ENCODE measurements around the gene FSTL4.

Gene FSTL4

DNA sequence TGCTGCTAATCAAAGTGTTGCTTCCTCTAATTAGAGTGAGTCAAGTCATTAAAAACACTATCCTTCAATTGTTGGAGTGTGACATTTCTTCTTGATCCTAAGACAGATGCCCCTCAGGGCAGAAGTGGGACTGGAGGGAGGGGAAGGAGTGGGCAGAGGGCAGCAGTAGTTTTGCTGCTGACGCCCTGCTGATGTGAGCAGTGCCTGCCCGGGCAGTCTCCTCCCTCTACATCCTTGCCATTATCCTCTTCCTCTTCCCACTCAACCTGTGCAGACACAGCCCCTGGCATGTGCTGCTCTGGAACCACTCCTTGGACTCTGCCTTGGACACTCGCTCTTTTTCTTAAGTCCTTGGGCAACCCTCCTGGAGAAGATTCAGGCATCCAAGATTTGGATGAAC is 328.0 kb downstream of the FSTL4 start:
- ATAC-seq (ENCODE audit: low read depth) (no peak), DNase-seq (ENCODE audit: low spot score) (no peak)

DNA sequence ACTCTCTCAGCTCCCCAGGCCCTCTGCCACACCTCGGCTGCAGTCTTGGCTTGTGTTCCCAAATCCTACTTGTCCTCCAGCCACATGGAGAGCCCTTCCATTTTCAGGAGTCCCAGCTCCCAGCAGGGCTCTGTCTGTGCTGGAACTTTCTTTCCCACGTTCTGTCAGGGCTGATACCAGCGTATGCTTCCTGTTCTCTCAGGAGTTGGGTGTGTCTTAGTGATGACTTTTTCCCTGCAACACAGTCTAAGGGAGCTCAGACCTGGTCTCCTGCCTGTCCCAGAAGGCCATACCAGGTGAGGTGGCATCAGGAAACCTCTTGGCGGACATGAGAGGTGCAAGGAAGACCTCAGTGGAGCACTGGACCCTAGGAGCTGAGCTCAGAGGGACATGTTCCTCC is 334.0 kb downstream of the FSTL4 start:
- H3K9me3 ChIP-seq (ENCODE audit: severe bottlenecking), result no peaks in the 10 kb centered on the region
- H3K4me1 ChIP-seq (ENCODE audit: insufficient read depth, poor library complexity, severe bottlenecking), result no peaks in the 10 kb centered on the region
- no peaks in the 10 kb centered on the region for H3K36me3 ChIP-seq (ENCODE audit: low read depth)
- no peak overlapping the region for H3K27ac ChIP-seq (ENCODE audit: poor library complexity, severe bottlenecking)
- no peak for DNase-seq (ENCODE audit: low spot score)
- ATAC-seq (ENCODE audit: low read depth), result no peak
- no peaks in the 10 kb centered on the region for H3K27me3 ChIP-seq (ENCODE audit: insufficient read depth, poor library complexity, severe bottlenecking)
- TF ChIP-seq, protein P1, sequence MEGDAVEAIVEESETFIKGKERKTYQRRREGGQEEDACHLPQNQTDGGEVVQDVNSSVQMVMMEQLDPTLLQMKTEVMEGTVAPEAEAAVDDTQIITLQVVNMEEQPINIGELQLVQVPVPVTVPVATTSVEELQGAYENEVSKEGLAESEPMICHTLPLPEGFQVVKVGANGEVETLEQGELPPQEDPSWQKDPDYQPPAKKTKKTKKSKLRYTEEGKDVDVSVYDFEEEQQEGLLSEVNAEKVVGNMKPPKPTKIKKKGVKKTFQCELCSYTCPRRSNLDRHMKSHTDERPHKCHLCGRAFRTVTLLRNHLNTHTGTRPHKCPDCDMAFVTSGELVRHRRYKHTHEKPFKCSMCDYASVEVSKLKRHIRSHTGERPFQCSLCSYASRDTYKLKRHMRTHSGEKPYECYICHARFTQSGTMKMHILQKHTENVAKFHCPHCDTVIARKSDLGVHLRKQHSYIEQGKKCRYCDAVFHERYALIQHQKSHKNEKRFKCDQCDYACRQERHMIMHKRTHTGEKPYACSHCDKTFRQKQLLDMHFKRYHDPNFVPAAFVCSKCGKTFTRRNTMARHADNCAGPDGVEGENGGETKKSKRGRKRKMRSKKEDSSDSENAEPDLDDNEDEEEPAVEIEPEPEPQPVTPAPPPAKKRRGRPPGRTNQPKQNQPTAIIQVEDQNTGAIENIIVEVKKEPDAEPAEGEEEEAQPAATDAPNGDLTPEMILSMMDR (IDR thresholded peaks at IDR 0.05; ENCODE audit: poor library complexity, severe bottlenecking), result no peak
- no peak overlapping the region for H3K4me3 ChIP-seq (ENCODE audit: severe bottlenecking)

More for the DNA sequence above, 328.0 kb downstream of the FSTL4 start:
- no peaks in the 10 kb centered on the region for H3K27me3 ChIP-seq (ENCODE audit: insufficient read depth, poor library complexity, severe bottlenecking)
- no peak overlapping the region for H3K4me3 ChIP-seq (ENCODE audit: severe bottlenecking)
- H3K27ac ChIP-seq (ENCODE audit: poor library complexity, severe bottlenecking), result no peak overlapping the region
- TF ChIP-seq, protein P1 (IDR thresholded peaks at IDR 0.05; ENCODE audit: poor library complexity, severe bottlenecking), result no peak
- H3K9me3 ChIP-seq (ENCODE audit: severe bottlenecking), result no peaks in the 10 kb centered on the region
- H3K36me3 ChIP-seq (ENCODE audit: low read depth), result no peaks in the 10 kb centered on the region
- peaks cover 12% of the 10 kb centered on the region for H3K4me1 ChIP-seq (ENCODE audit: insufficient read depth, poor library complexity, severe bottlenecking)

DNA sequence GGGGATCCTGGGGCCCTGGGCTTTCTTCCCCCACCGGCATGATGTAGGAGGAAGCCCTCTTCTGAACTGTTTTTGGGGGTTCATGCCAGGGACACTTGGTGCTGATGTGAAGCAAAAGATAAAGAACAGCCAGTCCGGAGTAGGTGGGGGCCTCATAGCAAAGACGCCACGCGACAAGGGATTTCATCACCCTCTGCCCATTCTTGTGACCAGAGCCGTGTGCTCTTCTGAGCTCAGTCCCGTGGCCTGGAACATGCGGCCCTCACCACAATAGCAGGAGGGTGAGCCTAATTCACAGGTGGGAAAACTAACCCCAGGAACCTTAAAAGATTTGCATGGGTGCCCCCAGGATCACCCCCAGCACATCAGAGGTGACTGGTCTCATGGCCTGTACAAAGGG is 334.6 kb downstream of the FSTL4 start:
- Histone ChIP-seq H3K27me3 (ENCODE audit: insufficient read depth, poor library complexity, severe bottlenecking) (no peaks in the 10 kb centered on the region), H3K36me3 (ENCODE audit: low read depth) (no peaks in the 10 kb centered on the region), H3K27ac (ENCODE audit: poor library complexity, severe bottlenecking) (no peak overlapping the region), H3K4me3 (ENCODE audit: severe bottlenecking) (no peak overlapping the region), H3K9me3 (ENCODE audit: severe bottlenecking) (no peaks in the 10 kb centered on the region), H3K4me1 (ENCODE audit: insufficient read depth, poor library complexity, severe bottlenecking) (no peaks in the 10 kb centered on the region)
- ATAC-seq (ENCODE audit: low read depth) (no peak), DNase-seq (ENCODE audit: low spot score) (no peak)
- TF ChIP-seq, protein P1 (IDR thresholded peaks at IDR 0.05; ENCODE audit: poor library complexity, severe bottlenecking), result no peak

DNA sequence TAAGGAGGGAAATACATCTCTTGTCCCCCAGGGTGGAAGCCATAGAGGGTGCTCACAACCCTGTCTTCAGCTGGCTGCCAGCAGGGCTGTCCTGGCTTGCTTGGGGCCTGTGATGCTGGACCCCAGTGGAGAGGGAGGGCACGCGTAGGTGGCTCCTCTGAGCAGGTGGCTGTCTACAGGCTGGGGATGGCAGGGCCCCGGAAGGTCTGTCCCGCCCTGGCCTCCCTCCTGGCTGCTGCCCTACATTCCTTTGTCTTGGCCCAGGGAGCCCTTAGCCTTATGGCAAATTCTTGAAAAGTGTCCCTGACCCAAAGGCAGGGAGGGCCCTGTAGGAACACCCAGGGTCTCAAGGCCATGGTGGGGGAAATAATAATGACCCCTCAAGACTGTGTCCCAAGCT is 336.2 kb downstream of the FSTL4 start:
- Histone ChIP-seq H3K9me3 (ENCODE audit: severe bottlenecking) (no peaks in the 10 kb centered on the region), H3K36me3 (ENCODE audit: low read depth) (no peaks in the 10 kb centered on the region), H3K4me1 (ENCODE audit: insufficient read depth, poor library complexity, severe bottlenecking) (no peaks in the 10 kb centered on the region), H3K27ac (ENCODE audit: poor library complexity, severe bottlenecking) (no peak overlapping the region), H3K4me3 (ENCODE audit: severe bottlenecking) (no peak overlapping the region), H3K27me3 (ENCODE audit: insufficient read depth, poor library complexity, severe bottlenecking) (no peaks in the 10 kb centered on the region)
- TF ChIP-seq, protein P1 (IDR thresholded peaks at IDR 0.05; ENCODE audit: poor library complexity, severe bottlenecking), result no peak
- DNase-seq (ENCODE audit: low spot score), result no peak
- ATAC-seq (ENCODE audit: low read depth), result no peak

DNA sequence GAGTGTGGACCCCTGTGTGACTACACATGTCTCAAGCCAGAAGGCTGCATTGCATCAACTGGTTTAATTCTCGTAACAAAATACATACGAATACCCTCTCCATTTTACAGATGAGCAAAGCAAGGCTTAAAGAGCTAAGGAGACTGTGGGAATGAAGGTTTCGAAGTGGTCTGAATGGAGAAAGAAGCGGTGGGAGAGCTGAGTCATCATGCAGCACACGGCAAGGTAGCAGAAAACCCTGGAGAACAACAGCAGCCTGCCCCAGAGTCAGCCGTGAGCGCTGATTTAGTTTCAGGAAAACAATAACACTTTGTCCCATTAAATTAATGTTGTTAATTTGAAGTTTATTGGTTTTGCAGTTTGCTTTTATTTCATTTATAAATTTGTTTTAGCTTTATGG is 336.7 kb downstream of the FSTL4 start:
- no peak overlapping the region for H3K27ac ChIP-seq (ENCODE audit: poor library complexity, severe bottlenecking)
- DNase-seq (ENCODE audit: low spot score) (no peak), ATAC-seq (ENCODE audit: low read depth) (no peak)
- TF ChIP-seq, protein P1 (IDR thresholded peaks at IDR 0.05; ENCODE audit: poor library complexity, severe bottlenecking), result no peak
- no peaks in the 10 kb centered on the region for H3K4me1 ChIP-seq (ENCODE audit: insufficient read depth, poor library complexity, severe bottlenecking)
- H3K9me3 ChIP-seq (ENCODE audit: severe bottlenecking), result no peaks in the 10 kb centered on the region
- no peak overlapping the region for H3K4me3 ChIP-seq (ENCODE audit: severe bottlenecking)
- H3K36me3 ChIP-seq (ENCODE audit: low read depth), result no peaks in the 10 kb centered on the region
- H3K27me3 ChIP-seq (ENCODE audit: insufficient read depth, poor library complexity, severe bottlenecking), result no peaks in the 10 kb centered on the region

All from RWPE2 (cell line).